ENCODE data around the gene FYN.

DNA sequence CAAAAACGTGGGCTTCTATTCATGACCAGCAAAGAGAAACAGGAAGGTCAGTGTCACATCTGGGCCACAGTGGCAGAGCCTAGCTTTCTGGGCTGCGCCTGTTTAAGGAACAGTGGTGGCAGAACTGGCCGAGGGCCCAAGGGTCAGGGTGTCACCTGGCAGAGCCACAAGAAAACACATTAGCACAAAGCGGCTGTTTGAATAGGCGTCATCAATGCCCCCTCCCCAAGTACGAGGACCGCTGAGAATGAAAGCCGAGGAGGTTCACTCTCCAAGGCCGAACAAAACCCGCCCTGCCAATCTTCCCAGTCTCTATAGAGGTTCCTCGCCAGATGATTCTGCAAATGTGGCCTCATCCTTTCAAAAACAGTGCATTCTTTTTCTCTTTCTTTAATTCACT lies 142.4 kb downstream of the FYN start:
- TF ChIP-seq FOXM1 (IDR thresholded peaks at IDR 0.05; ENCODE audit: borderline replicate concordance) (no peak), FOXK2 (IDR thresholded peaks at IDR 0.05) (no peak), BHLHE40 (IDR thresholded peaks at IDR 0.05; ENCODE audit: borderline replicate concordance) (no peak), SUZ12 (IDR thresholded peaks at IDR 0.05) (no peak), CTBP1 (IDR thresholded peaks at IDR 0.05; ENCODE audit: borderline replicate concordance) (no peak), LEF1 (IDR thresholded peaks at IDR 0.05; ENCODE audit: borderline replicate concordance) (no peak), SP1 (IDR thresholded peaks at IDR 0.05) (no peak)
